Activated CD8-positive, alpha-beta memory T cell treated with anti-CD3 and anti-CD28 coated beads for 36 hours (primary cell): ENCODE data around the gene IFT43. TPM values are rescaled to one million over a fixed set of nuclear protein-coding genes. Genes with fewer than 3 reads are reported as not detected.
"Not testable (repeated sequence)": the region's sequence is repeated elsewhere in the genome, so short reads cannot be mapped to it uniquely, and the experiment has no call there.

Experiments used
- CTCF ChIA-PET: fragments of 350-600 bp; sonication (Branson Sonifier 250); formaldehyde crosslinking; loops from one replicate; lab custom pipeline; 2021; ENCODE audit warnings: antibody characterized with exemption; lab: Charles Lee
- POLR2A ChIA-PET: fragments of 350-600 bp; sonication (Branson Sonifier 250); formaldehyde crosslinking; loops from one replicate; lab custom pipeline; 2021; ENCODE audit warnings: antibody characterized with exemption; lab: Charles Lee
- total RNA-seq, 2 experiments: library from RNA; stranded (reverse); gene quantifications; one replicate each; pipeline ENCODE4 v1.2.3, GENCODE V29; 2021

Gene IFT43
- total RNA-seq, 2 experiments from 2014 or later, result 11.8 to 13.8 TPM

- ChIA-PET CTCF (interaction anchor here (1.1 kb wide), 1 partner anchor 297 kb away, joined by 3 read pairs; no protein-coding TSS in a partner anchor), POLR2A (no interaction called here)
Measured at GRCh38 chr14:76006253-76006652, 20.7 kb downstream of the IFT43 start.

GRCh38 chr14:76007379-76007778, 21.8 kb downstream of the IFT43 start:
- CTCF ChIA-PET, result no interaction called here
- POLR2A ChIA-PET, result interaction anchor here (0.7 kb wide), 1 partner anchor 13 kb away, joined by 8 read pairs; no protein-coding TSS in a partner anchor

- CTCF ChIA-PET, result no interaction called here
- POLR2A ChIA-PET, result no interaction called here
Measured at GRCh38 chr14:76007852-76008251, 22.3 kb downstream of the IFT43 start.

GRCh38 chr14:76009627-76010026, 24.1 kb downstream of the IFT43 start:
- CTCF ChIA-PET, result not testable (repeated sequence)

DNA sequence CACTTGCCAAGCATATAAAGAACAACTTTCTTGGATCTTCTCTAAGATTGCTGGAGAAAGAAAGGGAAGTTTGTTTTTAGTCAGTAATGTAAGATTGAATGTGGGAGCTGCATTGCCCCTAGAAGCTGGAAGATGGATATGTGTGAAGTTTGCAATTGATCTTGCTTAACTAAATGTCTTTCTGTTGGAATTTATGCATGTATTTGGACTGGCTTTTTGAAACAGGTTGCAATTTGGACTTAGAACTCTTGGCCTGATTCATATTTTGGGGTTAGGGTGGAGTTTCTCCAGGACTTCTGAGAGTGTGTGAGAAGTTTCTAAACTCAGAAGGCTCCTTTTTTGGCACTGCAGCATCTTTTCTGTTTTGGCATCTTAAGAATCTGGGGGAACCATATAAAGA, 26.4 kb downstream of the IFT43 start:
- ChIA-PET POLR2A (no interaction called here), CTCF (no interaction called here)

More at GRCh38 chr14:76009627-76010026, 24.1 kb downstream of the IFT43 start:
- POLR2A ChIA-PET, result not testable (repeated sequence)

- POLR2A ChIA-PET, result no interaction called here
- CTCF ChIA-PET, result interaction anchor here (1.1 kb wide), 1 partner anchor 106 kb away, joined by 3 read pairs; no protein-coding TSS in a partner anchor
Measured at GRCh38 chr14:76012354-76012753, 26.8 kb downstream of the IFT43 start.

GRCh38 chr14:76015191-76015590, 29.6 kb downstream of the IFT43 start:
- CTCF ChIA-PET, result no interaction called here
- POLR2A ChIA-PET, result no interaction called here

DNA sequence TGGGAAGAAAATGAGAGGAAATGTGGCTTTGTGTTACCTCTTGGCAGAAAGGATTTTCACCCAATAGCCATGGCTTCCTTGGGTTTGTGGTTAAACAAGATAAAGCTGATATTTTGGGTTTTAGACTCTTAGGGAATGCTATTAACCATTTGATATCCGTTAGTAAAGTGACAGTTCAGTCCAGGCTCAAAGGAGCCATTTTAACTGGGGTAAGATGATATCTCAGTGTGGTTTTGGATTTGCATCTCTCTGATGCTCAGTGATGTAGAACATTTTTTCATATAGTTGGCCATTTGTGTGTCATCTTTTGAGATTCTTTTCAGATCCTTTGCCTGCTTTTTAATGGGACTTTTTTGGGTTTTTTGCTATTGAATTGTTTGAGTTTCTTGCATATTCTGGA, 30.1 kb downstream of the IFT43 start:
- POLR2A ChIA-PET, result no interaction called here
- CTCF ChIA-PET, result no interaction called here

DNA sequence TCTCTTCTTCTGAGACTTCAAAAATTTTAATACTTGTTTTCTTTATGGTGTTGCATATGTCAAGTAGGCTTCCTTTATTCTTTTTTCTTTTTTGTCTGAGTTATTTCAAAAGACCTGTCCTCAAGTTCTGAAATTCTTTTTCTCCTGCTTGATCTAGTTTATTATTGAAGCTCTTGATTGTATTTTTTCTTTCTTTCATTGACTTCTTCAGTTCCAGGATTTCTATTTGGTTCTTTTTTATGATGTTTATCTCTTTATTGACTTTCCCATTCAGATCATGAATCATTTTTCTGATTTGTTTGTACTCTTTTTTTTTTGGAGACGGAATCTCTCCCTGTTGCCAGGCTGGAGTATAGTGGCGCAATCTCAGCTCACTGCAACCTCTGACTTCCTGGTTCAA, 34.1 kb downstream of the IFT43 start:
- ChIA-PET POLR2A (no interaction called here), CTCF (no interaction called here)

DNA sequence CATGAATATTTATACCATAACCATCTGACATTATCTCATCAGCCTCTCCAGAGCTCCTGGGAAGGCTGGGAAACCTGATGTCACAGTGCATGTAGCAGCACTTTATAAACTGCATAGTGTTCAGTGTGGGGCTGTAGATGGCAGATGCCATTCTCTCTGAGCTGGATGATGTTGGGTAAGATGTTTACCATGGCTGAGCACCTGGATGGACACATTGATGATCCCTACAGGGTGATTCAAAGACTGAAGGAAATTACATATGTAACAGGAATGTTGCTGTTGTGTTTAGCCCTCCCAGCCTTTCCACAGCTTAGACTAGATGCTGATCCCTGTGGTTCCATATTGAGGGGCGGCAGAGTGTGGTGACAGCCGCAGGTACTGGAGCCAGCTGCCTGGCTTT, 37.4 kb downstream of the IFT43 start:
- POLR2A ChIA-PET, result no interaction called here
- CTCF ChIA-PET, result no interaction called here

GRCh38 chr14:76023757-76024156, 38.2 kb downstream of the IFT43 start:
- ChIA-PET CTCF (no interaction called here), POLR2A (no interaction called here)

GRCh38 chr14:76024211-76024907, 38.8 kb downstream of the IFT43 start:
- ChIA-PET CTCF (no interaction called here), POLR2A (no interaction called here)

GRCh38 chr14:76034566-76034965, 49.0 kb downstream of the IFT43 start:
- ChIA-PET POLR2A (no interaction called here), CTCF (no interaction called here)

- POLR2A ChIA-PET, result no interaction called here
Measured at GRCh38 chr14:76040704-76041103, 55.1 kb downstream of the IFT43 start.

DNA sequence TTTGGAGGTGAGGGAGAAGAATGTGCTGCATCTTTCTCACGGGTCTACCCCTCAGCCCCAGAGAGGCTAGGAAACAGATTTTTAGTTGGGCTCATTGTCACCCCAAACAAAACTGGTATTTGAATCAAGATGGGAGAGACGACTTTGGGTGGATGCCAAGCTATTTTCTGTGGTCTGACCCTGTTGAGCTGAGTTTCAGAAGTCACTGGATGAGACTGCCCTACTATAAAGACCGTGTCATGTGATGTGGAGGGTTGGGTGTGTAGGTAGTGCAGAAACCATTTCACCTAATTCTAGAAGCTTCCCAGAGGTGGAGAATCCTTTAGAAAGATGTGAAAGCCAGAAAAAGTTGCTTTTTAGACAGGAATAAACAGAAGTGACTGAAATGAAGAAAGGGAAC, 60.2 kb downstream of the IFT43 start:
- CTCF ChIA-PET, result interaction anchor here (0.6 kb wide), 1 partner anchor 1755 kb away, joined by 3 read pairs; no protein-coding TSS in a partner anchor
- POLR2A ChIA-PET, result no interaction called here

More at GRCh38 chr14:76040704-76041103, 55.1 kb downstream of the IFT43 start:
- CTCF ChIA-PET, result interaction anchor here (0.6 kb wide), 1 partner anchor 12 kb away, joined by 3 read pairs; no protein-coding TSS in a partner anchor

DNA sequence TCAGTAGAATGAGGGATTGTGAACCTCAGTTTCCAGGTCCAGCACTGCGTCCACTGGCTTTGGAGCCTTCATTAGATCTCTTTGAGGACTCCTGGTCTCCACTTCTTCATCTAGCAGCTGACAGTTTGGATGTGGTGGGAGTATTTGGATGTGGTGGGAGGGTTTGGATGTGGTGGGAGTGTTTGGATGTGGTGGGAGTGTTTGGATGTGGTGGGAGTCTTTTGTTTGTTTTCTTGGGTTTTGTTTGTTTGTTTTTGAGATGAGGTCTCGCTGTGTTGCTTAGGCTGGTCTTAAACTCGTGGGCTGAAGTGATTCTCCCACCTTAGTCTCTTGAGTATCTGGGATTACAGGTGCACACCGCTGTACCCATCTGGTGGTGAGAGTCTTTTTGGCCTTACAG, 64.7 kb downstream of the IFT43 start:
- CTCF ChIA-PET, result interaction anchor here (0.7 to 1.9 kb wide), 12 partner anchors 18 to 342 kb away, joined by 3 to 9 read pairs (median 3); no protein-coding TSS in a partner anchor
- POLR2A ChIA-PET, result interaction anchor here (0.6 kb wide), 1 partner anchor 260 kb away, joined by 3 read pairs; no protein-coding TSS in a partner anchor

DNA sequence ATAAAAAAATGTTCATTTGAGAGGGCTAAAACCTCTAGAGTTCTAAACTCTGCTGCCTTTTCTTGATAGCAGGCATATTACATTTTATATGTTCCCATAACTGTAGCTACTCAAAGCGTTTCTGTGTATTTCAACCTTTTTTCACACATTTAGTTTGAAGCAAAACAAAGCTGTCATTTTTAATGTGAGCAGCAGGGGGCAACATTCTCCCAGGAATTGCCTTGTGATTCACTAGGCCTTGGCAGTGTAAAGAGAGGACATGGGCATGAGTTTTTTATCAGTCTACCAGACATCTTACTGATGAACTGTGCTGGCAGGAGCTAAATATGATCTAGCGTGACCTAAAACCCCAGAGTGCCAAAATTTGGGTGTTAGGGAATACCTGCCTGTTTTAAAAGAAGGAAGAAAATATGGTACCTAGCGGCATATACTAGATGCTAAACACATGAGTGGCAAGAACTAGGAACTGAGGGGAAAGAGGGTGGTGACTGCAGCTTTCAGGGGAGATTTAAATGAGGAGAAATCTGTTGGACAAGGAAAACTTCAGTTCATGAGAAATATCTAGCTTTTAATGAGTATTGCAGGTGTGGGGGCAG, 65.3 kb downstream of the IFT43 start:
- ChIA-PET CTCF (interaction anchor here (0.6 to 1.9 kb wide), 13 partner anchors 14 to 343 kb away, joined by 3 to 9 read pairs (median 3); no protein-coding TSS in a partner anchor), POLR2A (interaction anchor here (0.6 kb wide), 2 partner anchors 260 to 303 kb away, joined by 3 read pairs; no protein-coding TSS in a partner anchor)

- ChIA-PET POLR2A (no interaction called here), CTCF (interaction anchor here (1.3 to 1.9 kb wide), 6 partner anchors 238 to 344 kb away, joined by 3 to 9 read pairs (median 6); no protein-coding TSS in a partner anchor)
Measured at GRCh38 chr14:76051717-76052465, 66.3 kb downstream of the IFT43 start.

GRCh38 chr14:76053572-76054355, 68.2 kb downstream of the IFT43 start:
- CTCF ChIA-PET, result interaction anchor here (0.6 to 1.7 kb wide), 2 partner anchors 13 to 299 kb away, joined by 3 to 7 read pairs; no protein-coding TSS in a partner anchor
- POLR2A ChIA-PET, result no interaction called here
